Skeletal muscle tissue (tissue), 4 donors: ENCODE data around the gene GRAP2. TPM values are rescaled to one million over a fixed set of nuclear protein-coding genes. Genes with fewer than 3 reads are reported as not detected.
"Not testable (repeated sequence)": the region's sequence is repeated elsewhere in the genome, so short reads cannot be mapped to it uniquely, and the experiment has no call there.

Experiments
- H3K27ac ChIP-seq: one replicate; pipeline ENCODE4 v1.7.0; 2013; ENCODE audit warnings: mild to moderate bottlenecking, low read depth, low read length, inconsistent platforms
- H3K27me3 ChIP-seq, 3 donors: one replicate each; pipeline ENCODE4 v1.7.0; 2013; ENCODE audit warnings: low read length in 3 of 3; ENCODE audit not compliant: control insufficient read depth in 3 of 3, insufficient read depth in 3 of 3
- H3K36me3 ChIP-seq, 3 donors: one replicate each; pipeline ENCODE4 v1.7.0; 2013; ENCODE audit warnings: low read length in 3 of 3; ENCODE audit not compliant: control insufficient read depth in 3 of 3, insufficient read depth in 3 of 3
- H3K4me1 ChIP-seq, 3 donors: one replicate each; pipeline ENCODE4 v1.7.0; 2013; ENCODE audit warnings: low read length in 3 of 3, mild to moderate bottlenecking in 3 of 3; ENCODE audit not compliant: control insufficient read depth in 3 of 3, insufficient read depth in 3 of 3
- H3K4me3 ChIP-seq, 3 donors: one replicate each; pipeline ENCODE4 v1.7.0; 2013; ENCODE audit warnings: low read length in 3 of 3
- H3K9ac ChIP-seq, 3 donors: one replicate each; pipeline ENCODE4 v1.7.0; 2013; ENCODE audit warnings: low read length in 3 of 3, mild to moderate bottlenecking in 3 of 3, moderate library complexity in 2 of 3, low read depth in 1 of 3
- H3K9me3 ChIP-seq, 3 donors: one replicate each; pipeline ENCODE4 v1.7.0; 2013; ENCODE audit warnings: low read length in 3 of 3; ENCODE audit not compliant: control insufficient read depth in 3 of 3
- total RNA-seq: library from RNA; depleted of rRNA; stranded (reverse); fragments of >200 nt; gene quantifications from one replicate; pipeline ENCODE4 v1.2.3, GENCODE V29; 2014
- donor health status: Osteomylitis.

GRAP2 gene
- total RNA-seq, 1 donor from 2014 or later: under 0.01 TPM

- not testable (repeated sequence) for H3K4me1 ChIP-seq, H3K9me3 ChIP-seq, H3K27ac ChIP-seq, H3K9ac ChIP-seq, H3K27me3 ChIP-seq, H3K4me3 ChIP-seq, H3K36me3 ChIP-seq
Measured at GRCh38 chr22:39951603-39952293, 50.9 kb downstream of the GRAP2 start.

- Histone ChIP-seq H3K27me3 (peaks cover 0 to 3% (median 1%) of the 10 kb centered on the region in 3 donors), H3K9me3 (no peaks in the 10 kb centered on the region), H3K27ac (no peak overlapping the region), H3K4me3 (no peak overlapping the region), H3K36me3 (no peaks in the 10 kb centered on the region), H3K4me1 (peaks cover 0 to 2% (median 0%) of the 10 kb centered on the region in 3 donors), H3K9ac (no peak overlapping the region)
Measured at GRCh38 chr22:39952347-39952746, 51.5 kb downstream of the GRAP2 start.

GRCh38 chr22:39953101-39953500 lies 52.2 kb downstream of the GRAP2 start:
- peaks cover 0 to 3% (median 3%) of the 10 kb centered on the region in 3 donors for H3K27me3 ChIP-seq
- no peak overlapping the region for H3K27ac ChIP-seq
- H3K9ac ChIP-seq: no peak overlapping the region
- H3K4me3 ChIP-seq: no peak overlapping the region
- no peaks in the 10 kb centered on the region for H3K9me3 ChIP-seq
- peaks cover 0 to 2% (median 0%) of the 10 kb centered on the region in 3 donors for H3K4me1 ChIP-seq
- no peaks in the 10 kb centered on the region for H3K36me3 ChIP-seq

GRCh38 chr22:39954584-39955055 lies 53.7 kb downstream of the GRAP2 start:
- Histone ChIP-seq H3K9me3 (no peaks in the 10 kb centered on the region), H3K4me1 (peaks cover 0 to 2% (median 0%) of the 10 kb centered on the region in 3 donors), H3K27me3 (peaks cover 0 to 9% (median 3%) of the 10 kb centered on the region in 3 donors), H3K9ac (no peak overlapping the region), H3K4me3 (no peak overlapping the region), H3K27ac (no peak overlapping the region), H3K36me3 (no peaks in the 10 kb centered on the region)

- H3K27me3 ChIP-seq: peaks cover 0 to 15% (median 3%) of the 10 kb centered on the region in 3 donors
- no peak overlapping the region for H3K27ac ChIP-seq
- H3K4me3 ChIP-seq: no peak overlapping the region
- H3K4me1 ChIP-seq: peaks cover 0 to 2% (median 0%) of the 10 kb centered on the region in 3 donors
- H3K9ac ChIP-seq: no peak overlapping the region
- no peaks in the 10 kb centered on the region for H3K9me3 ChIP-seq
- no peaks in the 10 kb centered on the region for H3K36me3 ChIP-seq
Measured at GRCh38 chr22:39955675-39956074, 54.8 kb downstream of the GRAP2 start.

GRCh38 chr22:39956932-39957664 lies 56.2 kb downstream of the GRAP2 start:
- Histone ChIP-seq H3K4me1 (peaks cover 0 to 2% (median 0%) of the 10 kb centered on the region in 3 donors), H3K36me3 (no peaks in the 10 kb centered on the region), H3K9me3 (no peaks in the 10 kb centered on the region), H3K27ac (no peak overlapping the region), H3K9ac (no peak overlapping the region), H3K4me3 (no peak overlapping the region), H3K27me3 (peaks cover 0 to 15% (median 2%) of the 10 kb centered on the region in 3 donors)

GRCh38 chr22:39958009-39958711 lies 57.3 kb downstream of the GRAP2 start:
- H3K27ac ChIP-seq: no peak overlapping the region
- H3K4me3 ChIP-seq: no peak overlapping the region
- H3K9ac ChIP-seq: no peak overlapping the region
- no peaks in the 10 kb centered on the region for H3K9me3 ChIP-seq
- H3K36me3 ChIP-seq: no peaks in the 10 kb centered on the region
- H3K27me3 ChIP-seq: peaks cover 0 to 15% (median 0%) of the 10 kb centered on the region in 3 donors
- H3K4me1 ChIP-seq: peaks cover 0 to 2% (median 0%) of the 10 kb centered on the region in 3 donors

- Histone ChIP-seq H3K9ac (no peak overlapping the region), H3K4me1 (peaks cover 0 to 2% (median 0%) of the 10 kb centered on the region in 3 donors), H3K4me3 (no peak overlapping the region), H3K36me3 (no peaks in the 10 kb centered on the region), H3K27me3 (peaks cover 0 to 15% (median 0%) of the 10 kb centered on the region in 3 donors), H3K9me3 (no peaks in the 10 kb centered on the region), H3K27ac (no peak overlapping the region)
Measured at GRCh38 chr22:39958949-39959639, 58.2 kb downstream of the GRAP2 start.

GRCh38 chr22:39959640-39960447 lies 59.0 kb downstream of the GRAP2 start, which contains the start of gene TMA7B:
TMA7B (plus strand) TSS chr22:39960397; CDS start chr22:39964375, 3,978 bp downstream.
- Histone ChIP-seq H3K4me1 (peaks cover 0 to 2% (median 0%) of the 10 kb centered on the region in 3 donors), H3K9ac (no peak within 1 kb of the TSS), H3K27ac (no peak within 1 kb of the TSS), H3K36me3 (no peaks in the 10 kb centered on the region), H3K9me3 (no peaks in the 10 kb centered on the region), H3K4me3 (no peak within 1 kb of the TSS), H3K27me3 (peaks cover 0 to 15% (median 0%) of the 10 kb centered on the region in 3 donors)
